ENCODE results near the gene B3GALNT2.

GRCh38 chr1:235495030-235495429 is 9.2 kb downstream of the B3GALNT2 start:
- no peak for TF ChIP-seq EZH2 (IDR thresholded peaks at IDR 0.05; ENCODE audit: low read length)
- no peak for TF ChIP-seq CTCF (optimal IDR thresholded peaks at IDR 0.05 in 1 of 3, IDR thresholded peaks at IDR 0.05 in 1 of 3, conservative IDR thresholded peaks at IDR 0.05 in 1 of 3; ENCODE audit: extremely low read depth in 1 of 3, insufficient read depth in 2 of 3, low read length in 3 of 3)
